SK-N-MC (cell line): ENCODE measurements around the gene PTPN11.
"Not testable (repeated sequence)": the region's sequence is repeated elsewhere in the genome, so short reads cannot be mapped to it uniquely, and the experiment has no call there.

Source experiments
- EZH2 ChIP-seq: fragments of 200-600 bp; sonication (generic); IDR thresholded peaks from one replicate; pipeline ENCODE4 v1.6.1; 2017; ENCODE audit warnings: antibody characterized with exemption
- POLR2AphosphoS5 ChIP-seq: IDR thresholded peaks from 2 replicates; pipeline ENCODE4 v1.6.1; 2012; ENCODE audit warnings: mild to moderate bottlenecking, low read depth, low read length, borderline replicate concordance

GRCh38 chr12:112448165-112448564, 29.4 kb downstream of the PTPN11 start:
- TF ChIP-seq EZH2, POLR2AphosphoS5: not testable (repeated sequence)
